ENCODE data around the gene SLC7A5.
A peak's percentile ranks its signal among the peaks of the same experiment; 100 is the strongest.
"Not testable (repeated sequence)": the region's sequence is repeated elsewhere in the genome, so short reads cannot be mapped to it uniquely, and the experiment has no call there.

SLC7A5 gene

GRCh38 chr16:87869061-87869878 is at the start of gene SLC7A5:
SLC7A5 (minus strand) TSS chr16:87869507; CDS start chr16:87869422, 85 bp downstream.
- DNase-seq: peak; percentile 87 to 91

- no peak for DNase-seq
Observed at GRCh38 chr16:87918338-87918737, 49.0 kb upstream of the SLC7A5 start.

DNA sequence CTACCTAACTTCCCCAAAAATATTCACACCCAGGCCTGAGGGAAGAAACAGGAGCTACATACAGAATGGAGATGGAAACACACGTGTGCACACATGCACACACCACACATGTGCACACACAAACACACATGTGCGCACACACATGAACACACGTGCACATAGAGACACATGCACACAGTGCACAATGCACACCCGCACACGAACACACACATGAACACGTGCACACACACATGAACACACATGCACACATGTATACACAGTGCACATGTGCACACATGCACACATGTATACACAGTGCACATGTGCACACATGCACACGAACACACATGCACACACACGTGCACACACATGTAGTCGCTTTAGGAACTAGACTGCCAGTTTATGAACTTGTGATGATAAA is 48.2 kb upstream of the SLC7A5 start:
- no peak for DNase-seq

GRCh38 chr16:87914812-87915211 is 45.5 kb upstream of the SLC7A5 start:
- DNase-seq: no peak

- DNase-seq: not testable (repeated sequence)
Observed at GRCh38 chr16:87914021-87914725, 44.9 kb upstream of the SLC7A5 start.

GRCh38 chr16:87912691-87913090 is 43.4 kb upstream of the SLC7A5 start:
- DNase-seq: not testable (repeated sequence)

DNA sequence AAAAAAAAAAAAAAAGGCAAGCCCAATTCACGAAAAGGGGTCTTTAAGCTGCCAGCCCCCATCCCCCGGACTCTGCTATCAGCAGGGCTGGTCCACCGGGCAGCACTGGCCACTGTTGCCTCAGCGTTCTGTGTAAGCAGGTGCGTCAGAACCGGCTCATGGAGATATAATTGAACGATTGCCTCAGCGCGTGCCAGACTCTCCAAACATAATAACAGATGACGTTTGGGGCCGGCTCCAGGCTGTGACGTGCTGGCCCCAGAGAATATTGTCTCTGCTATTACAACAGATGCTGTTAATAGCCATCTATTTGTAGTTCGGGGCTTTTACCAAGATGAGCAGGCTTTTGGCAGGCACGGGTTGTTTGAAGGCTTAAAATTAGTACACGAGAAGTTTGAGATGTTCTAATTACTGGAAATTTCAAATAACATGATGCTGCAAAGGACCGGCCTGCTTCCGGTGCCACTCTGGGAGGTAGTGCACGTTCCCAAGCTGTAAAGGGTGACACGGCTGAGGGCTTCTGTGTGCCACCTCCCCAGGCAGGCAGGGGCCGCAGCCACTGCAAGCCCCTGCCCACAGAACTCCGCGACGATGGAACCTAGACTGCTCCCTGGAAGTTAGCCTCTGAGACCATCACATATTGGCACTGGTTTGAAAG is 41.9 kb upstream of the SLC7A5 start:
- DNase-seq: peak; percentile 97 to 98

GRCh38 chr16:87909203-87909935 is 40.1 kb upstream of the SLC7A5 start:
- DNase-seq: peak; percentile 69 to 78

DNA sequence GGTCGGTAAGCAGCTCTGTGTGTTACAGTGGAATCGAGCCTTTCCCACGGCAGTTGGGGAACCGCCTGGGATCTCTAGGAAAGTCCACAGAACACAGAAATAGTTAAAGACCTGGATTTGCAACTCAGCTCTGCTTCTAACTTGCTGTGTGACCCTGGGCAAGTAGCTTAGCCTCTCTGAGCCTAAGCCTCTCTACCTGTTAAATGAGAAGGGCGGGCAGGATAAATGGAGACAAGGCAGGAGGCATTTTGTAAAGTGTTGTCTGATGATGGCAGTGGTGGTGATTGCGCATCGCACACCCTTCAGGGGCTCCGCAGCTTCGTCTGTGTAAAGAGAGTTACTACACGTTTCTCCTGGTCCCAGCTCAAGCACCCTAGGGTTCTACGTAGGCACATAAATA is 38.8 kb upstream of the SLC7A5 start:
- not testable (repeated sequence) for DNase-seq

GRCh38 chr16:87905521-87905920 is 36.2 kb upstream of the SLC7A5 start:
- not testable (repeated sequence) for DNase-seq

- DNase-seq: not testable (repeated sequence)
Observed at GRCh38 chr16:87904963-87905362, 35.7 kb upstream of the SLC7A5 start.

DNA sequence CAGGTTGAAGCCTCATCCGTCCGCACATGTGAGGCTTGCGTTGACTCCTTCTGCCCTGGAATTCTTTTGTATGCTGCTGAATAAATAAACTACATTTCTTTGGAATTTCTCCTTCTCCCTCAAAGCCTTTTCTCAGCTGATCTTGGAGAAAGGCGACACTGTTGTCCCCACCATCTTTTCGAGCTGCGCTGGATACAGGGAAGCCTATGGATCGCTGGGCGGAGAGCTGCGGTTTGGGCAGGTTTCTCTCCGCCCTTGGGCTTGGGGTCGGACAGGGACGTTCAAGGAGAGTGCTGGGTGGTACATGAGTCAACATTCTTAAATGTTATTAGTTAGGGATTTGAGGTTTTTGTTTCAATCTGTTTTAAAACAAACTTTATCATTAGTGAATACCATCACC is 31.2 kb upstream of the SLC7A5 start:
- not testable (repeated sequence) for DNase-seq

DNA sequence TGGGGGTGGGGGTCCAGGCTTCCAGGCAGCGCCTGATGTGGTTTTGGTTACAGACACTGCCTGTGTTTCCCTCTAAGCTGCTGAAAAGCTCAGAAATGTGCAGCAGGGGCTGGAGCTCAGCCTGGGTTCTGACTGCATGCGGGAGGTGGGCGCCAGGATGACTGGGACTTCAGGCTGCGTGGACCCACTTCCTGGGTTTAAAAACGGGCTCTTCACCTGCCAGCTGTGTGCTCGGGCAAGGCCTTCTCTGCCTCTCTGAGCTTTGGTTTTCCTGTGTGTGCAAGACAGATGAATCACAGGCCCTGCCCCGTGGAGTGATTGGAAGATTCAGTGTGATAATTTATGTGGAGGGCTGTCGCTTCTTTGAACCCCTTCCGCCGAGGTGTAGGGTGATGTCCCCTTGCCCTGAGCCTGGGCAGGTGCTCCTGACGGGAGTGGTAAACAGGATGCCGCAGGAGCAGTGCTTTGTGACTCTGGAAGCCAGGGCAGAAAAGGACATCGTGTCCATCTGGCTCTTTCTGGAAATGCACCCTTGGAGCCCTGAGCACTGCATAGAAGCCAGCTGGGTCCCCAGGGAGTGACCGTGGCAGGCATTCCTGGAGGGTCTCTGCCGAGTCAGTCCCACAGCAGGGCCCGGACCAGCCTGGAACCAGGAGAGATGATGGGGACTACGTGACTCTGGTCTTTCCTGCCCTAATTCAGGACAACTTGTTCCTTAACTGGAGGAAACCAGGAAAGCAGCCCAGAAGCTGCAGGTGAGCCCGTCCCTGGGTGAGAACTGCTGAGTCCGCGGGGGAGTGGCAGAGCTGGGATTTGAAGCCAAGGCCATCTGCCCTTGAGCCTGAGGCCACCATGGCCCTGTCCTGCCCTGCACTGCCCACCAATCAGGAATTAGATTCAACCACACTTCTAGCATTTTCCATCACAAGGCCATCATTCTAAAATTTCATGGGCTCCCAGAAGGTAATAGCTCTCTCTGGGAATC is 28.5 kb upstream of the SLC7A5 start:
- DNase-seq: no peak

DNA sequence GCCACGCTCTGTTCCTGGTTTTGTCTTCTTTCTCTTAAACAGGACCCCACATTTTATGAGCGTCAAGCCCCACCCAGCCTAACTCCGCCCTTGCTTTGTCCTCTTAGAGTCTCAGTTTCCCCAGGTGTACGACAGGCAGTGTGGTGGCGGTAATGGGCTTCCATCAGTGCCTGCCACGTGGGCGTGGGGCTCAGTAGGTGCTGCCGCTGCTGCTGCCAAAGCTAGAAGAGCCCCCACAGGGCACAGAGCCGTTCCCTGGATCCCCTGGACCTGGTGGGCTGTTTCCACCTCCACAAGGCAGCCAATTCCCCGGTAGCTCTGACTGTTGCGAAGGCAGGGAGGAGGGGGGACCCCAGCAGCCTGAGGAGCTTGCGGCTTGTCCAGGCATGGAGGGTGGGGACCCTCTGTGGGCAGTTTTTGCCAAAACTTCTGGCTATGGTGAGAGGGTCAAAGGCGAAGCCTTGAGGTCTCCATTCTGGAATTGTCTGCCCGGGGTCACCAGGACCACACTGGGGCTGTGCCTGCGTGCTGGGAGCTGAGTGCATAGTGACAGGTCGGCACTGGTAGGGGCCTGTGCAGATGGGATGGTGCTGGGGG is 27.7 kb upstream of the SLC7A5 start:
- not testable (repeated sequence) for DNase-seq

- not testable (repeated sequence) for DNase-seq
Observed at GRCh38 chr16:87896176-87896890, 27.0 kb upstream of the SLC7A5 start.

DNA sequence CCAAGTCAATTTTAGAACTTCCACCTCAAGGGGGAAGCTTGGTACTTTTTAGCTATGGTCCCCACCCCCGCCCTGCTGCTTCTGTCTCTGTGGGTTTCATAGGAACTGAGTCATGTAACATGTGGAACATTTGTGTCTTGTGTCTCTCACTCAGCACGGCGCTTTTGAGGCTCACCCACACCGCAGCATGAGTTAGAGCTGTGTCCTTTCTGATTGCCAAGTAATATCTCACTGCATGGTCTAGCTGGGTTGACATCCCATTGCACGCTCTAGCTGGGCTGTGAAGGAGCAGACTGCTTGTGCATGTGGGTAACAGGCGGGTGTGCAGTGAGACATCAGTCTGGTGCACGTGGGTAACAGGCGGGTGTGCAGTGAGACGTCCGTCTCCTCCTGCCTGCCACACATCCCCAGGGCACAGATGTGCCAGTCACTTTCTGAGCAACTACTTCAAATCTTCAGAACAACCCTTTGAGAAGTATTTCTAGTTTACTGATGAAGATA is 26.4 kb upstream of the SLC7A5 start:
- DNase-seq: no peak

- not testable (repeated sequence) for DNase-seq
Observed at GRCh38 chr16:87894005-87894404, 24.7 kb upstream of the SLC7A5 start.

GRCh38 chr16:87891764-87892163 is 22.5 kb upstream of the SLC7A5 start:
- no peak for DNase-seq

GRCh38 chr16:87889762-87890161 is 20.5 kb upstream of the SLC7A5 start:
- not testable (repeated sequence) for DNase-seq

GRCh38 chr16:87888346-87888745 is 19.0 kb upstream of the SLC7A5 start:
- not testable (repeated sequence) for DNase-seq
